ENCODE data around the gene FILIP1L.
A peak's percentile ranks its signal among the peaks of the same experiment; 100 is the strongest.

Gene FILIP1L

GRCh38 chr3:99927671-99928457 is 186.4 kb downstream of the FILIP1L start:
- DNase-seq: no peak

GRCh38 chr3:99925584-99926230 is 188.6 kb downstream of the FILIP1L start:
- DNase-seq: no peak

GRCh38 chr3:99923873-99924272 is 190.4 kb downstream of the FILIP1L start:
- no peak for DNase-seq

GRCh38 chr3:99921986-99922385 is 192.3 kb downstream of the FILIP1L start:
- DNase-seq: no peak

- no peak for DNase-seq
These were observed 193.0 kb downstream of the FILIP1L start for GRCh38 chr3:99921377-99921695.

GRCh38 chr3:99920481-99921376 is 193.6 kb downstream of the FILIP1L start:
- peak in 15 of 51 donors; percentile 1 to 34 (median 10) for DNase-seq

GRCh38 chr3:99919694-99920093 is 194.6 kb downstream of the FILIP1L start:
- DNase-seq: no peak

GRCh38 chr3:99918715-99919114 is 195.6 kb downstream of the FILIP1L start:
- no peak for DNase-seq

GRCh38 chr3:99915906-99916432 is 198.3 kb downstream of the FILIP1L start:
- no peak for DNase-seq

GRCh38 chr3:99911433-99911832 is 202.9 kb downstream of the FILIP1L start:
- DNase-seq: no peak

GRCh38 chr3:99910752-99911290 is 203.5 kb downstream of the FILIP1L start:
- no peak for DNase-seq

- no peak for DNase-seq
These were observed 204.4 kb downstream of the FILIP1L start for GRCh38 chr3:99909714-99910495.

- no peak for DNase-seq
These were observed 206.2 kb downstream of the FILIP1L start for GRCh38 chr3:99907959-99908544.

- no peak for DNase-seq
These were observed 210.4 kb downstream of the FILIP1L start for GRCh38 chr3:99903869-99904268.

- DNase-seq: no peak
These were observed 212.2 kb downstream of the FILIP1L start for GRCh38 chr3:99902091-99902490.

- DNase-seq: no peak
These were observed 212.9 kb downstream of the FILIP1L start for GRCh38 chr3:99901200-99901926.

GRCh38 chr3:99900248-99900647 is 214.1 kb downstream of the FILIP1L start:
- DNase-seq: no peak

- DNase-seq: no peak
These were observed 214.7 kb downstream of the FILIP1L start for GRCh38 chr3:99899603-99900002.

- DNase-seq: no peak
These were observed 217.8 kb downstream of the FILIP1L start for GRCh38 chr3:99896482-99896881.

Measured in hypothalamus (tissue), 51 donors.